Right cardiac atrium (tissue), 5 donors: ENCODE data around the gene GAS7. TPM values are rescaled to one million over a fixed set of nuclear protein-coding genes. Genes with fewer than 3 reads are reported as not detected.

Experiments
- ATAC-seq, 2 donors: fragments of 200-7000 bp; cut with Tn5 transposase; one replicate each; pipeline versions ENCODE4 v1.8.0 to v1.9.1; 2020; ENCODE audit warnings: moderate library complexity in 2 of 2, mild to moderate bottlenecking in 1 of 2
- DNase-seq, 3 donors: peaks; one replicate each; pipeline ENCODE4 v3.0.0-alpha.2; 2020
- H3K27ac ChIP-seq: one replicate; pipeline ENCODE4 v1.5.1; 2013; ENCODE audit warnings: mild to moderate bottlenecking, low read length, control low read depth, moderate library complexity
- H3K27me3 ChIP-seq: one replicate; pipeline ENCODE4 v1.6.1; 2013; ENCODE audit not compliant: control insufficient read depth, insufficient read depth
- H3K4me1 ChIP-seq: one replicate; pipeline ENCODE4 v1.6.1; 2013; ENCODE audit warnings: low read length; ENCODE audit not compliant: control insufficient read depth, insufficient read depth
- H3K4me3 ChIP-seq: one replicate; pipeline ENCODE4 v1.5.1; 2013; ENCODE audit warnings: low read length, control low read depth
- H3K9me3 ChIP-seq: one replicate; pipeline ENCODE4 v1.6.1; 2013; ENCODE audit warnings: low read length; ENCODE audit not compliant: control insufficient read depth
- WGBS: extraction: QIAGEN DNeasy Blood & Tissue Kit; methylation state at CpG from one replicate; pipeline ENCODE4 v1.1.7; 2013; 5-methylcytosine and 5-hydroxymethylcytosine counted together
- intact Hi-C, 4 donors: fragments of 100-400 bp; cut with DNase I; formaldehyde crosslinking; loops; one replicate each; pipeline versions ENCODE4 v1.11.0 to v1.14.0; 2022 to 2023
- polyA plus RNA-seq: library from polyadenylated mRNA; stranded (reverse); fragments of 200-250 nt; gene quantifications from one replicate; pipeline ENCODE4 v1.2.3, GENCODE V29; 2013
- total RNA-seq, 4 donors: library from RNA; stranded (reverse); fragmentation: NEBNext Ultra II Directional; extraction: Animal tissue kit (Norgen Biotek cat#: 25700); gene quantifications; one replicate each; pipeline ENCODE4 v1.2.1, GENCODE V29; 2021
- donor health status: healthy with polysubstance abuse.
- donor health status: DM: no; HTN: yes; CAD: no.
- donor health status: DM: no; HTN: no; CAD: no.
- donor health status: DM: no; HTN: yes; CAD: no; lungs with severe emphysema.
- donor health status: DM: yes; HTN: yes; CAD: no.

The GAS7 gene
- total and polyA plus RNA-seq, 5 donors, result 40.3 to 200 (median 113) TPM

DNA sequence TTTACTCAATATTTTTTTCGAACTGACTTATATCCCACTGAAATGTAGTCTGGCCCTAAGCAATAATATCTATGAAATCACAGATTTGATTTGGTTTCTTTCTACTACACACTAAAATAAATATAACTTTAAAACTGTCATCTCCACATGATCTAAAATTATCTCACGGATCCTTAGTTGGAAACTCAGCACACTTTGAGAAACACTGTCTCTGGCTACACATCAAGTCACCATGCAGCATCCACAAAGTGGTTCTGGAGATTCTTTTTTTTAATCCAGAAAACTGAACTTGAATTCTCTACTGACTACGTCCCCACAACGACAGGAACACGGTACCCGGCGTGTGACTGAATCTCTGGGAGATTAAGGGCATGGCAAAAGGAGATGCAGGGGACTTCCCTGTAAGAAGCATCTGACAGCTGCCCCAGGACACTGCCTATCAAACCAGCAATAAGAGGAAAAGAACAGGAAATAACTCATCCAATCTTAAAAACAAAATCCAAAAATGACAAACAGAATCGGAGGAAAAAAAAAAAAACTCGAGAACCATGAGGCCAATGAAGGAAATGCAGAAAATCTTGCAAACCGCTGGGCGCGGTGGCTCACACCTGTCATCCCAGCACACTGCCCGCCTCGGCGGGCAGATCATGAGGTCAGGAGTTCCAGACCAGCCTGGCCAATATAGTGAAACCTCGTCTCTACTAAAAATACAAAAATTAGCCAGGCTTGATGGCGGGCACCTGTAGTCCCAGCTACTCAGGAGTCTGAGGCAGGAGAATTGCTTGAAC, 152.3 kb downstream of the GAS7 start:
- WGBS, result 68% methylated on average over 17 of the region's 17 CpGs
- H3K4me1 ChIP-seq, result peaks cover 10% of the 10 kb centered on the region
- H3K4me3 ChIP-seq, result no peak overlapping the region
- DNase-seq, result no peak
- no peak for ATAC-seq
- intact Hi-C loops, result no loop called here
- no peak overlapping the region for H3K27ac ChIP-seq
- no peaks in the 10 kb centered on the region for H3K9me3 ChIP-seq
- H3K27me3 ChIP-seq, result no peaks in the 10 kb centered on the region

DNA sequence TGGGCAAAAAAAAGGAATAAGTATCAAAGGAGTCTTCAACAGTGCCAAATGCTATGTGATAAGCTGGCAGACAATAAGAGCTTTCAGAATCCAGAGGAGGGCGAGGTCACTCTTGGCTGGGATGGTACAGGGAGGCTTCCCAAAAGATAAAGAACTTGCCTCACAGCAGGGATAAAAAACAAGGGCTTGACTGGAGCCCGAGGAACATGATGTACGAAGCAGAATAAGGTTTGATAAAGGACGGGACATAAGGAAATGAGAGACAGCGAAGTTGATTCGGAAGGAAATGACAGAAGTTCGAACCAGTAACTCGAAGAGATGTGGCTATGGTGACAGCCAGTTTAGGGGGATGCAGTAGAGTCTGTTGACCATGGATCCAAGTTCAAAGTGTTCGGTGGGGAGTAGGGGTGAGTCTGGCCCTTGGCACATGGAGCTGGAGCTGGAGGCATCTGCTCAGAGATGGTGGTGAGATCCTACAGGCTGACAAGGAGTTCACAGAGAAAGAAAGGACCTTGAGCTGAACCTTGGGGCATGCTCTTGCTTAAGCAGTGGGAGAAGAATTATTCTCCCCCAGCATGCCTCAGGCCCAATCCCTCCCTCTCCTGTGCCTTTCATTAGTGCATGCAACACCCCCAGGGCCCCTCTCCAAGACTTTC, 155.7 kb downstream of the GAS7 start:
- H3K9me3 ChIP-seq, result no peaks in the 10 kb centered on the region
- ATAC-seq, result peak; percentile 94
- H3K27me3 ChIP-seq, result no peaks in the 10 kb centered on the region
- peaks cover 4% of the 10 kb centered on the region for H3K4me1 ChIP-seq
- intact Hi-C loops, result no loop called here
- DNase-seq, result peak in 2 of 3 donors; percentile 67 to 79
- H3K4me3 ChIP-seq, result no peak overlapping the region
- 23% methylated on average over 9 of the region's 9 CpGs for WGBS
- peak overlapping the region; percentile 98 for H3K27ac ChIP-seq

DNA sequence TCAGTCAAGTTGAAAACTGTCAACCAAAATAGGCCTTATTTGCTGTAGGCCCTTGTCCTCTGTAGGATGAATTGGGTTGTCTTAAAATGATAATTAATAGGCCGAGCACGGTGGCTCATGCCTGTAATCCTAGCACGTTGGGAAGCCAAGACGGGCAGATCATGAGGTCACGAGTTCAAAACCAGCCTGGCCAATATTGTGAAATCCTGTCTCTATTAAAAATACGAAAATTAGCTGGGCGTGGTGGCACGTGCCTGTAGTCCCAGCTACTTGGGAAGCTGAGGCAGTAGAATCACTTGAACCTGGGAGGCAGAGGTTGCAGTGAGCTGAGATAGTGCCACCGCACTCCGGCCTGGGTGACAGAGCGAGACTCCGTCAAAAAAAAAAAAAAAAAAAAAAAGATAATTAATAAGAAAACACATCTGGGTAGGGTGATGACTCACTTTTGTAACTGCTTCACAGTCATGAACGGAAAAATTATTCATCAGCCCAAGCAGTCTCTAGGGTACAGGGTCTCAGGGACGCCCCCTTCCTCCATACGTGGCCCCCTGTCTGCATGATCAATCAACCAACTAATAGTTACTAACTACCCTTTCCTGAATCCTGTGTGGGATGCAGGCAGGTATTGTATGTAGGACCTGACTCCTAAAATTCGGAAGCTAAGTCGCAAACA, 156.4 kb downstream of the GAS7 start:
- peak overlapping the region; percentile 60 for H3K27ac ChIP-seq
- H3K4me3 ChIP-seq, result no peak overlapping the region
- no peaks in the 10 kb centered on the region for H3K9me3 ChIP-seq
- intact Hi-C loops, result no loop called here
- peak; percentile 77 to 80 for ATAC-seq
- 51% methylated on average over 17 of the region's 17 CpGs for WGBS
- no peaks in the 10 kb centered on the region for H3K27me3 ChIP-seq
- DNase-seq, result peak in 2 of 3 donors; percentile 42 to 62
- H3K4me1 ChIP-seq, result peaks cover 2% of the 10 kb centered on the region

DNA sequence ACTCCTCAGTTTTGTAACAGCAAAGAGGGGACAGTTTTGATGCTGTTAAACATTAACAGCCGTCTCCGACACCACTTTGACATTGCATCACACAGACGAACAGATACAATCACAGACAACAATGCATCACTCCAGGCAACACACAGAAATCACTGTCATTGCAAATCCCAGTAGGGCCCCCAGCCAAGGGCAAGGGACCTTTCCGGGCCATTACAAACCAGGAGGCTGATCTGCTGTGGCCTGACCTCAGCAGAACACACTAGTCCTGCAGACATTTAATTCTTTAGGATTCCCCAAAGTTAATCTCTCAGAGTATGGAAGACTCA, 157.2 kb downstream of the GAS7 start:
- H3K4me1 ChIP-seq, result no peaks in the 10 kb centered on the region
- DNase-seq (peak in 2 of 3 donors; percentile 36 to 47), ATAC-seq (no peak)
- H3K27me3 ChIP-seq, result no peaks in the 10 kb centered on the region
- no peaks in the 10 kb centered on the region for H3K9me3 ChIP-seq
- H3K27ac ChIP-seq, result peak overlapping the region; percentile 61
- intact Hi-C loops, result no loop called here
- 59% methylated on average over 4 of the region's 4 CpGs for WGBS
- no peak overlapping the region for H3K4me3 ChIP-seq

- intact Hi-C loops, result loop anchor here in 2 of 4 donors (10.0 kb wide), 1 partner anchor 88 kb away; no protein-coding TSS in a partner anchor
- Histone ChIP-seq H3K27ac (peak overlapping the region; percentile 93), H3K4me1 (peaks cover 4% of the 10 kb centered on the region), H3K4me3 (peak overlapping the region; percentile 43), H3K9me3 (no peaks in the 10 kb centered on the region), H3K27me3 (no peaks in the 10 kb centered on the region)
- ATAC-seq (peak; percentile 92 to 97), DNase-seq (peak; percentile 91 to 95 (median 93))
- 48% methylated on average over 11 of the region's 11 CpGs for whole genome bisulfite sequencing
Measured at GRCh38 chr17:10036511-10037061, 161.8 kb downstream of the GAS7 start.

GRCh38 chr17:10035885-10036284, 162.5 kb downstream of the GAS7 start:
- Histone ChIP-seq H3K9me3 (no peaks in the 10 kb centered on the region), H3K4me3 (peak overlapping the region; percentile 43), H3K4me1 (peaks cover 4% of the 10 kb centered on the region), H3K27ac (peak overlapping the region; percentile 93), H3K27me3 (no peaks in the 10 kb centered on the region)
- DNase-seq, result peak in 1 of 3 donors; percentile 1
- ATAC-seq, result no peak
- intact Hi-C loops, result loop anchor here in 2 of 4 donors (10.0 kb wide), 1 partner anchor 89 kb away; no protein-coding TSS in a partner anchor
- 53% methylated on average over 4 of the region's 4 CpGs for WGBS

- Histone ChIP-seq H3K27me3 (no peaks in the 10 kb centered on the region), H3K4me3 (peak overlapping the region; percentile 43), H3K4me1 (peaks cover 7% of the 10 kb centered on the region), H3K9me3 (no peaks in the 10 kb centered on the region), H3K27ac (peak overlapping the region; percentile 93)
- ATAC-seq (no peak), DNase-seq (peak in 2 of 3 donors; percentile 31 to 70)
- 58% methylated on average over 15 of the region's 15 CpGs for WGBS
- intact Hi-C loops, result loop anchor here in 2 of 4 donors (10.0 kb wide), 1 partner anchor 90 kb away; no protein-coding TSS in a partner anchor
Measured at GRCh38 chr17:10034719-10035475, 163.5 kb downstream of the GAS7 start.

DNA sequence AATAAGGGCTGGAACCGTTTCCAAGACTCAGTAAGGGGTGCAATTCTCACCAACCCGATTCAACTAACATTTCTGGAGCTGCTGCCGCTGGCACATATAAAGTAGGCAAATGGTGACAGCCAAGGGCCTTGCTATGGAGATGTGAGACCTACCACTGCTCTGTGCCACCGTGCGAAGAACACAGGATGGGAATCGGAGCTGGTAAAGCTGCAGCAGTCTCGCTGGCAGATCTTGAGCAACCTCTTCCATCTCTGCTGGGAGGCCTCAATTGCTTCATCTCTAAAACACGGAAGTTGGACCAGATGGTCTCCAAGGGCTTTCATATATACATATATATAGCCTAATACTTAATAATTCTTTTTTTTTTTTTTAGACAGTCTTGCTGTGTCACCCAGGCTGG, 164.4 kb downstream of the GAS7 start:
- no peaks in the 10 kb centered on the region for H3K9me3 ChIP-seq
- no peak for ATAC-seq
- 61% methylated on average over 8 of the region's 8 CpGs for WGBS
- peak overlapping the region; percentile 8 for H3K27ac ChIP-seq
- DNase-seq, result peak in 1 of 3 donors; percentile 70
- peak overlapping the region; percentile 43 for H3K4me3 ChIP-seq
- H3K27me3 ChIP-seq, result no peaks in the 10 kb centered on the region
- H3K4me1 ChIP-seq, result peaks cover 7% of the 10 kb centered on the region
- intact Hi-C loops, result loop anchor here in 2 of 4 donors (10.0 kb wide), 1 partner anchor 91 kb away; no protein-coding TSS in a partner anchor

- no peak for ATAC-seq
- 62% methylated on average over 10 of the region's 10 CpGs for WGBS
- Histone ChIP-seq H3K4me3 (peak overlapping the region; percentile 43), H3K4me1 (peaks cover 7% of the 10 kb centered on the region), H3K27me3 (no peaks in the 10 kb centered on the region), H3K9me3 (no peaks in the 10 kb centered on the region), H3K27ac (peak overlapping the region; percentile 0)
- DNase-seq, result peak in 1 of 3 donors; percentile 39
- intact Hi-C loops, result loop anchor here in 2 of 4 donors (10.0 kb wide), 1 partner anchor 91 kb away; no protein-coding TSS in a partner anchor
Measured at GRCh38 chr17:10033449-10033848, 165.0 kb downstream of the GAS7 start.
